Measurements from ENCODE around the gene IFIT1.
"Not testable (repeated sequence)": the region's sequence is repeated elsewhere in the genome, so short reads cannot be mapped to it uniquely, and the experiment has no call there.

- TF ChIP-seq CTCF (IDR thresholded peaks at IDR 0.05; ENCODE audit: poor library complexity); EZH2 (IDR thresholded peaks at IDR 0.05; ENCODE audit: borderline replicate concordance): not testable (repeated sequence)
Measured at GRCh38 chr10:89406178-89406577, 13.8 kb downstream of the IFIT1 start.

Data from hepatocyte (in vitro differentiated cells).